Adrenal gland (tissue), 12 donors: ENCODE results near the gene USP34. TPM values are rescaled to one million over a fixed set of nuclear protein-coding genes. Genes with fewer than 3 reads are reported as not detected.

ENCODE experiments used
- DNase-seq, 7 donors: peaks; one replicate each; pipeline ENCODE4 v3.0.0-alpha.2; 2019 to 2020
- H3K27ac ChIP-seq, 5 donors: fragments of 200-600 bp; sonication (generic) in 4 of 5; 1 replicate in 3 of 5; 2 replicates in 2 of 5; pipeline versions ENCODE4 v1.5.1 to v1.8.0; 2016 to 2020; ENCODE audit warnings: mild to moderate bottlenecking in 1 of 5
- H3K27me3 ChIP-seq: fragments of 200-600 bp; 2 replicates; pipeline ENCODE4 v1.8.0; 2021
- H3K36me3 ChIP-seq, 2 donors: fragments of 200-600 bp; replicated peaks in 1 of 2; 1 replicate in 1 of 2; 2 replicates in 1 of 2; pipeline versions ENCODE4 v1.5.1 to v1.8.0; 2018 to 2022
- H3K4me1 ChIP-seq, 2 donors: fragments of 200-600 bp; replicated peaks in 1 of 2; 1 replicate in 1 of 2; 2 replicates in 1 of 2; pipeline versions ENCODE4 v1.5.1 to v1.8.0; 2018 to 2021
- H3K4me3 ChIP-seq, 4 donors: fragments of 200-600 bp; sonication (generic) in 3 of 4; one replicate each; pipeline ENCODE4 v1.5.1; 2016 to 2018
- H3K9me3 ChIP-seq, 3 donors: fragments of 200-600 bp; sonication (generic) in 1 of 3; replicated peaks in 1 of 3; 1 replicate in 2 of 3; 2 replicates in 1 of 3; pipeline versions ENCODE4 v1.5.1 to v1.8.0; 2016 to 2021
- POLR2A ChIP-seq, 2 donors: fragments of 450-650 bp; IDR thresholded peaks; one replicate each; pipeline ENCODE4 v1.6.1; 2017; ENCODE audit warnings: antibody characterized with exemption in 2 of 2, mild to moderate bottlenecking in 2 of 2, moderate library complexity in 1 of 2
- WGBS, 4 donors: extraction: QIAGEN DNeasy Blood & Tissue Kit in 2 of 4; methylation state at CpG; one replicate each; pipeline versions ENCODE4 v1.1.5 to v1.1.7; 2013 to 2017; 5-methylcytosine and 5-hydroxymethylcytosine counted together
- intact Hi-C, 2 donors: fragments of 100-400 bp; cut with DNase I; formaldehyde crosslinking; loops; one replicate each; pipeline versions ENCODE4 v1.14.1 to v1.15.0; 2022 to 2023
- polyA plus RNA-seq, 3 donors: library from polyadenylated mRNA; stranded (reverse); fragments of 200-250 nt in 2 of 3; fragments of 350-450 nt in 1 of 3; fragmentation: Illumina TruSeq in 1 of 3; extraction: RNeasy Lipid Tissue Mini Kit (QIAGEN cat#74804) in 1 of 3; gene quantifications; one replicate each; pipeline ENCODE4 v1.2.3, GENCODE V29; 2013 to 2014
- total RNA-seq, 9 donors: library from RNA; depleted of rRNA in 4 of 9; stranded (reverse); fragments of >200 nt in 4 of 9; fragments of 120-200 nt in 1 of 9; fragmentation: NEBNext Ultra II Directional in 1 of 9; extraction: Animal tissue kit (Norgen Biotek cat#: 25700) in 1 of 9; gene quantifications; one replicate each; pipeline versions ENCODE4 v1.1.0 to v1.2.4, GENCODE V29; 2013 to 2023
- TF ChIP-seq, protein P1 (sequence below), 6 experiments: fragments of 450-650 bp in 4 of 6; fragments of 200-600 bp in 2 of 6; sonication (generic) in 1 of 6; IDR thresholded peaks; 1 replicate in 5 of 6; 2 replicates in 1 of 6; pipeline versions ENCODE4 v1.5.1 to v1.8.0; 2016 to 2021; ENCODE audit warnings: antibody characterized with exemption in 6 of 6, mild to moderate bottlenecking in 2 of 6, moderate library complexity in 1 of 6
- donor health status: healthy with polysubstance abuse.
- donor health status: Bipolar disorder and iron deficiency.
- donor health status: DM: yes; HTN: yes; CAD: no.
- donor health status: DM: no; HTN: no; CAD: no.
- donor health status: DM: no; HTN: no; CAD: no.
- donor health status: DM: yes; HTN: yes; CAD: no.

The USP34 gene
- total and polyA plus RNA-seq, 12 donors: 78.1 to 163 (median 99.2) TPM

DNA sequence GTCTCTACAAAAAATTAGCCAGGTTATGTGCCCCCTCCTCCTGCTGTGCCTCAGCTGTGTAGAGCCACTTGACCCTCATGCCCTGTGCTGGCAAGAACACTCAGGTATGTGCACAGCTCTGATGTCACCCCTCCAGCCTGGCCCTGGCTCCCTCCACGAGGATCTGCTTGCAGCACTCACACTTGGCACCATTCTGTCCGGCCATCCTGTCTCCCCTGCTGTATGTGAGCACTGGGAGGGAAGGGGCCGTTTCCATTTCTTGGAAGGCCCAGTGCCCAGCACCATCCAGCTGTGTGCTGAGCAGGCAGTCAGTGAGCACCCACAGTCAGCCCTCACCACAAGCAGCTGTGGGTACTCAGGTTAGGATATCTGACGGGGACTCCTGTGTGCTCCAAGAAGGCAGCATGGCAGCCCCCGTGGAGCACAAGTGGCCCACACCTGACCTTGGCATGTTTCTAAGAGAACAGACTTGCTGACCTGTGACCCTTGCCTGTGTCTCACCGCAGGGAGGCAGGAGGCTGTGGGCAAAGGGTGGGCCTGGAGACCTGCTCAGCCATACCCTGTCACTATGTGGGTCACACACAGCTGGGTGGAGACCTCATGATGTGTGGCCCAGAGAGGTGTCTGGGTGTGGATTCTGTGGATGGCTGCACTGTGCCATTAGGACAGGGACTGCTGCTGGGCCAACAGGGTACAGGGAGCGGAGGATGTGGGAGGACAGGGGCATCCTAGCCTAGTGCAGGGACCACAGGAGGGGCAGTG is 31.5 kb downstream of the USP34 start:
- H3K27me3 ChIP-seq: no peaks in the 10 kb centered on the region
- peak in 5 of 7 donors; percentile 44 to 59 (median 50) for DNase-seq
- H3K4me3 ChIP-seq: no peak overlapping the region
- peak overlapping the region in 3 of 5 donors; percentile 4 to 57 (median 23) for H3K27ac ChIP-seq
- H3K9me3 ChIP-seq: peaks cover 0 to 3% (median 0%) of the 10 kb centered on the region in 3 donors
- intact Hi-C loops: no loop called here
- 45 to 61% (median 55%) methylated on average over 3 to 7 of the region's 7 CpGs; no CpG with 5 or more reads in 1 of the 4 donors for WGBS, 4 donors
- TF ChIP-seq POLR2A (IDR thresholded peaks at IDR 0.05): no peak
- TF ChIP-seq, protein P1, sequence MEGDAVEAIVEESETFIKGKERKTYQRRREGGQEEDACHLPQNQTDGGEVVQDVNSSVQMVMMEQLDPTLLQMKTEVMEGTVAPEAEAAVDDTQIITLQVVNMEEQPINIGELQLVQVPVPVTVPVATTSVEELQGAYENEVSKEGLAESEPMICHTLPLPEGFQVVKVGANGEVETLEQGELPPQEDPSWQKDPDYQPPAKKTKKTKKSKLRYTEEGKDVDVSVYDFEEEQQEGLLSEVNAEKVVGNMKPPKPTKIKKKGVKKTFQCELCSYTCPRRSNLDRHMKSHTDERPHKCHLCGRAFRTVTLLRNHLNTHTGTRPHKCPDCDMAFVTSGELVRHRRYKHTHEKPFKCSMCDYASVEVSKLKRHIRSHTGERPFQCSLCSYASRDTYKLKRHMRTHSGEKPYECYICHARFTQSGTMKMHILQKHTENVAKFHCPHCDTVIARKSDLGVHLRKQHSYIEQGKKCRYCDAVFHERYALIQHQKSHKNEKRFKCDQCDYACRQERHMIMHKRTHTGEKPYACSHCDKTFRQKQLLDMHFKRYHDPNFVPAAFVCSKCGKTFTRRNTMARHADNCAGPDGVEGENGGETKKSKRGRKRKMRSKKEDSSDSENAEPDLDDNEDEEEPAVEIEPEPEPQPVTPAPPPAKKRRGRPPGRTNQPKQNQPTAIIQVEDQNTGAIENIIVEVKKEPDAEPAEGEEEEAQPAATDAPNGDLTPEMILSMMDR (IDR thresholded peaks at IDR 0.05): no peak
- H3K36me3 ChIP-seq: no peaks in the 10 kb centered on the region
- H3K4me1 ChIP-seq: peaks cover 21 to 45% of the 10 kb centered on the region in 2 donors

DNA sequence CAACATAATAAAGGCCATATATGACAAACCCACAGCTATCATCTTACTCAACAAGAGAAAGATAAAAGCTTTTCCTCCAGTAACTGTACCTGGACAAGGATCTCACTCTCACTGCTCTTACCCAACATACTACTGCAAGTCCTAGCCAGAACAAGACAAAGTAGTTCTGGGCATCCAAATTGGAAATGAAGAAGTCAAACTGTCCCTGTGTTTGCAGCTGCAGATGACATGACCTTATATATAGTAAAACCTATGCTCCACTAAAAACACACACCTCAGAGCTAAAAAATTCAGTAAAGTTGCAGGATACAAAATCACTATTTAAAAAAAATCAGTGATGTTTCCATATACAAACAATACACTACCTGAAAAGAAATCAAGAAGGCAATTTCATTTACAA is 32.2 kb downstream of the USP34 start:
- no peaks in the 10 kb centered on the region for H3K27me3 ChIP-seq
- peaks cover 0 to 3% (median 0%) of the 10 kb centered on the region in 3 donors for H3K9me3 ChIP-seq
- H3K4me3 ChIP-seq: no peak overlapping the region
- peak overlapping the region in 1 of 5 donors; percentile 4 for H3K27ac ChIP-seq
- peaks cover 21 to 47% of the 10 kb centered on the region in 2 donors for H3K4me1 ChIP-seq
- no peak for TF ChIP-seq POLR2A (IDR thresholded peaks at IDR 0.05)
- TF ChIP-seq, protein P1 (IDR thresholded peaks at IDR 0.05): no peak
- intact Hi-C loops: no loop called here
- no peaks in the 10 kb centered on the region for H3K36me3 ChIP-seq
- DNase-seq: no peak

DNA sequence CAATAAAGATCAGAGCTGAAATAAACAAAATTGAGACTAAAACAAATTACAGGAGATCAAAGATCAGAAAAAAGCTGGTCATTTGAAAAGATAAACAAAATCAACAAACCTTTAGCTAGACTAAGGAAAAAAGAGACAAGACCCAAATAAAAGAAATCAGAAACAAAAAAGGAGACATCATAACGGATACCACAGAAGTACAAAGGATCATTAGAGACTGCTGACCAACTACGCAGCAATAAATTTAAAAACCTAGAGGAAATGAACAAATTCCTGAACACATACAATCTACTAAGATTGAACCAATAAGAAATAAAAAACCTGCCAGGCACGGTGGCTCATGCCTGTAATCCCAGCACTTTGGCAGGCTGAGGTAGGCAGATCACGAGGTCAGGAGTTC is 33.7 kb downstream of the USP34 start:
- Histone ChIP-seq H3K4me3 (no peak overlapping the region), H3K36me3 (no peaks in the 10 kb centered on the region), H3K9me3 (peaks cover 0 to 3% (median 0%) of the 10 kb centered on the region in 3 donors), H3K27me3 (no peaks in the 10 kb centered on the region), H3K4me1 (peaks cover 21 to 43% of the 10 kb centered on the region in 2 donors), H3K27ac (no peak overlapping the region)
- 83 to 87% (median 84%) methylated on average over 4 of the region's 4 CpGs for WGBS, 4 donors
- DNase-seq: no peak
- no peak for TF ChIP-seq POLR2A (IDR thresholded peaks at IDR 0.05)
- TF ChIP-seq, protein P1 (IDR thresholded peaks at IDR 0.05): no peak
- intact Hi-C loops: no loop called here

DNA sequence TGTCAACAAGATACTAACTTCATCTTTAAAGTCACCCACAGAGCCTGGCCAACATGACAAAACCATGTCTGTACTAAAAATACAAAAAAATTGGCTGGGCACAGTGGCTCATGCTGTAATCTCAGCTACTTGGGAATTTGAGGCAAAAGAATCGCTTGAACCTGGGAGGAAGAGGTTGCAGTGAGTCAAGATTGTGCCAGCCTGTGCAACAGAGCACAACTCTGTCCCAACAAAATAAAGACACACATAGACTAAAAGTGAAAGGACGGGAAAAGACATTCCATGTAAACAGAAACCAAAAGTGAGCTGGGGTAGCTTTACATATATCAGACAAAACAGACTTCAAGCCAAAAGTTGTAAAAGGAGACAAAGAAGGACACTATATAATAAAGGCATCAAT is 34.8 kb downstream of the USP34 start:
- no peak overlapping the region for H3K4me3 ChIP-seq
- H3K27ac ChIP-seq: no peak overlapping the region
- no peaks in the 10 kb centered on the region for H3K36me3 ChIP-seq
- no peaks in the 10 kb centered on the region for H3K27me3 ChIP-seq
- 42 to 71% (median 56%) methylated on average over 2 of the region's 2 CpGs for WGBS, 4 donors
- peaks cover 13 to 33% of the 10 kb centered on the region in 2 donors for H3K4me1 ChIP-seq
- peaks cover 0 to 3% (median 0%) of the 10 kb centered on the region in 3 donors for H3K9me3 ChIP-seq
- intact Hi-C loops: no loop called here
- no peak for TF ChIP-seq POLR2A (IDR thresholded peaks at IDR 0.05)
- TF ChIP-seq, protein P1 (IDR thresholded peaks at IDR 0.05): no peak
- peak in 1 of 7 donors; percentile 49 for DNase-seq
